Measurements from ENCODE around the gene NNT. TPM values are rescaled to one million over a fixed set of nuclear protein-coding genes. Genes with fewer than 3 reads are reported as not detected.
A peak's percentile ranks its signal among the peaks of the same experiment; 100 is the strongest.
"Not testable (repeated sequence)": the region's sequence is repeated elsewhere in the genome, so short reads cannot be mapped to it uniquely, and the experiment has no call there.

The NNT gene
- total and polyA plus RNA-seq, 4 donors = 13.9 to 69.4 (median 37.0) TPM

DNA sequence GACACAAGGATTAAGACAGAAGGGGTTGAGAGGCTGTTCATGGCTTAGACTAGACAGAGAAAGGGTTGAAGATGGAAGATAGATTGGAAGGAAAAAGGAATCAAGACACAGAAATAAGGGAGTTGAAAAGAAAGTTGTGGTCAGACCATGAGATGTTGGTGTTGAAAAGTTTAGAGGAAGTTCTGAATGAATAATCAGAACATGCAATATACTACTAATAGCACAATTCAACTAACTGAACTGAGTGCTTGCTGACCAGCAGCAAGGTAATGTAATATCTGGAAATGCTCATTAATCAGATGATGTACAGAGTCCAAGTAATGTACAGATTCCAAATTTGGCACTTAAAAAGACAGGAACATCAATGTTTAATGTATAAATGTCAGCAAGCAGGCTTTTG, 10.6 kb upstream of the NNT start:
- Histone ChIP-seq H3K9me3 (ENCODE audit: control insufficient read depth, low read length) (no peaks in the 10 kb centered on the region), H3K27ac (ENCODE audit: low read depth in 1 of 2, low read length in 2 of 2) (no peak overlapping the region), H3K4me1 (ENCODE audit: control insufficient read depth in 1 of 2, insufficient read depth in 2 of 2, low read length in 2 of 2) (no peaks in the 10 kb centered on the region), H3K27me3 (ENCODE audit: control insufficient read depth in 1 of 2, insufficient read depth in 2 of 2, low read length in 1 of 2) (no peaks in the 10 kb centered on the region), H3K36me3 (ENCODE audit: control insufficient read depth in 1 of 2, insufficient read depth in 2 of 2, low read length in 1 of 2) (no peaks in the 10 kb centered on the region), H3K4me3 (ENCODE audit: low read length in 2 of 2) (no peak overlapping the region)
- intact Hi-C loops (cut with DNase I) = no loop called here
- DNase-seq = no peak
- no peak for ATAC-seq (ENCODE audit: low FRiP score)

DNA sequence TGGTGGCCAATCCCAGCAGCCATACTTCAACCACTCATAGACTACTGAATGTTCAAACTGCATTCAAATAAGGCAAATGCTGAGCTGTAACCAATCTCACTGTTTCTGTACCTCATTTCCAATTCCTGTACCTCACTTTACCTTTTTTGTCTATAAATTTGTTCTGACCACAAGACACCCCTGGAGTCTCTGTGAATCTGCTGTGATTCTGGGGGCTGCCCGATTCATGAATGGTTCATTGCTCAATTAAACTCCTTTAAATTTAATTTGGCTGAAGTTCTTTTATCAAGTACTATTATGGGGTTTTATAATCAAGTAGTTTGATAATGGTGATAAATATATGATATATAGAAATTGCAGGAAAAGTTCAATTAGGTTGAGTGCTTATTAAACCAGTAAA, 4.1 kb upstream of the NNT start:
- H3K27ac ChIP-seq (ENCODE audit: low read depth in 1 of 2, low read length in 2 of 2); ATAC-seq (ENCODE audit: low FRiP score); H3K36me3 ChIP-seq (ENCODE audit: control insufficient read depth in 1 of 2, insufficient read depth in 2 of 2, low read length in 1 of 2); H3K27me3 ChIP-seq (ENCODE audit: control insufficient read depth in 1 of 2, insufficient read depth in 2 of 2, low read length in 1 of 2); DNase-seq; H3K4me3 ChIP-seq (ENCODE audit: low read length in 2 of 2); H3K9me3 ChIP-seq (ENCODE audit: control insufficient read depth, low read length); H3K4me1 ChIP-seq (ENCODE audit: control insufficient read depth in 1 of 2, insufficient read depth in 2 of 2, low read length in 2 of 2); intact Hi-C loops (cut with DNase I): not testable (repeated sequence)
- 98 to 100% methylated on average over 1 of the region's 1 CpG for WGBS, 2 donors

DNA sequence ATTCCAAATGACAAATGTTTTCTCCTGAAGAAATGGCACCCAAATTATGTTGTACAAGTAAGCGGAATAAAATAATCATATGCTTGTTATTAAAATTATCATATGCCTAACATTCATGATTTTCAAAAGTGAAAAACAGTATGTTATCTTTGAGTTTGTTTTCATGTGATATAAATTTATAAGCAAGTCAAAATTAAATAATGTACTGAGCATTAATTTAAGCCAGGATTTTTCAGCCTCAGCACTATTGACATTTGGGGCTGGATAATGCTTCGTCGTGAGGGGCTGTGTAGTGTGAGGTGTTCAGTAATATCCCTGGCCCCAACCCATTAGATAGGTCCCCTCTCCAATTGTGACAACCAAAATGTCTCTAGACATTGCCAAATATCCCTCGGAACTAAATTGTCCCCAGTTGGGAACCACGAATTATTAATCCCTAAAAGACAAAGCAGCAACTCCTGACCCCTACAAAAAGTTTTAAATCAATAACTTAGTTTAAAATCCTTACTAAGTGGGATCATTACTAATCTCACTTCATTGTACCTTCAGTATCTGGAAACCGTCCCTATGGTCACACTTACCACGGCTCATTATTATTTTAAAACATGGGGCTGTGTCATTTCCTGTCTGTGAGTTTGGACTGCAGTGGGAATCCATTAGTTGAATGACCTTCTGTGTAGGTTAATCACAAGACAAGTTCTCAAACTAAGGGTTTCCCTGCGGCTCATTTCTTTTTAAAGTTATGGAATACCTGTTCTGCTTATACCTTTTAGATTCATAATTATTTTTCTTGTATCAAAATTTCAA, 1.3 kb upstream of the NNT start:
- ATAC-seq (ENCODE audit: low FRiP score) (no peak), DNase-seq (no peak)
- peaks cover 0 to 5% of the 10 kb centered on the region in 2 donors for H3K4me1 ChIP-seq (ENCODE audit: control insufficient read depth in 1 of 2, insufficient read depth in 2 of 2, low read length in 2 of 2)
- intact Hi-C loops (cut with DNase I) = loop anchor here (2.0 to 5.0 kb wide), 2 partner anchors 45 to 289 kb away; partner anchors contain the start of genes PAIP1 (in 2 of the 2) and HMGCS1 (in 1 of the 2)
- no peaks in the 10 kb centered on the region for H3K27me3 ChIP-seq (ENCODE audit: control insufficient read depth in 1 of 2, insufficient read depth in 2 of 2, low read length in 1 of 2)
- peak overlapping the region in 1 of 2 donors; percentile 66 for H3K27ac ChIP-seq (ENCODE audit: low read depth in 1 of 2, low read length in 2 of 2)
- no peaks in the 10 kb centered on the region for H3K9me3 ChIP-seq (ENCODE audit: control insufficient read depth, low read length)
- H3K36me3 ChIP-seq (ENCODE audit: control insufficient read depth in 1 of 2, insufficient read depth in 2 of 2, low read length in 1 of 2) = no peaks in the 10 kb centered on the region
- H3K4me3 ChIP-seq (ENCODE audit: low read length in 2 of 2) = peak overlapping the region; percentile 51 to 66
- WGBS, 2 donors = 44 to 47% methylated on average over 8 of the region's 8 CpGs

GRCh38 chr5:43603344-43604217, 601 bp downstream of the NNT start:
- 0 to 1% methylated on average over 49 of the region's 49 CpGs for WGBS, 2 donors
- intact Hi-C loops (cut with DNase I) = loop anchor here (2.0 to 5.0 kb wide), 2 partner anchors 47 to 291 kb away; partner anchors contain the start of genes PAIP1 (in 2 of the 2) and HMGCS1 (in 1 of the 2)
- Histone ChIP-seq H3K4me1 (ENCODE audit: control insufficient read depth in 1 of 2, insufficient read depth in 2 of 2, low read length in 2 of 2) (peaks cover 0 to 5% of the 10 kb centered on the region in 2 donors), H3K27me3 (ENCODE audit: control insufficient read depth in 1 of 2, insufficient read depth in 2 of 2, low read length in 1 of 2) (no peaks in the 10 kb centered on the region), H3K9me3 (ENCODE audit: control insufficient read depth, low read length) (no peaks in the 10 kb centered on the region), H3K27ac (ENCODE audit: low read depth in 1 of 2, low read length in 2 of 2) (peak overlapping the region; percentile 19 to 60), H3K4me3 (ENCODE audit: low read length in 2 of 2) (peak overlapping the region; percentile 51 to 66), H3K36me3 (ENCODE audit: control insufficient read depth in 1 of 2, insufficient read depth in 2 of 2, low read length in 1 of 2) (no peaks in the 10 kb centered on the region)
- DNase-seq (peak; percentile 80 to 89), ATAC-seq (ENCODE audit: low FRiP score) (peak; percentile 81)

- Histone ChIP-seq H3K4me1 (ENCODE audit: control insufficient read depth in 1 of 2, insufficient read depth in 2 of 2, low read length in 2 of 2) (peaks cover under 1 to 5% of the 10 kb centered on the region in 2 donors), H3K27ac (ENCODE audit: low read depth in 1 of 2, low read length in 2 of 2) (no peak overlapping the region), H3K27me3 (ENCODE audit: control insufficient read depth in 1 of 2, insufficient read depth in 2 of 2, low read length in 1 of 2) (no peaks in the 10 kb centered on the region), H3K4me3 (ENCODE audit: low read length in 2 of 2) (no peak overlapping the region), H3K9me3 (ENCODE audit: control insufficient read depth, low read length) (no peaks in the 10 kb centered on the region), H3K36me3 (ENCODE audit: control insufficient read depth in 1 of 2, insufficient read depth in 2 of 2, low read length in 1 of 2) (no peaks in the 10 kb centered on the region)
- intact Hi-C loops (cut with DNase I) = loop anchor here in 1 of 2 donors (5.0 kb wide), 1 partner anchor 292 kb away; the partner anchor contains the start of gene HMGCS1
- ATAC-seq (ENCODE audit: low FRiP score) (no peak), DNase-seq (no peak)
- WGBS, 2 donors = 90 to 94% methylated on average over 4 of the region's 4 CpGs
Observed at GRCh38 chr5:43604699-43605098, 1.7 kb downstream of the NNT start.

GRCh38 chr5:43606351-43606750, 3.4 kb downstream of the NNT start:
- ATAC-seq (ENCODE audit: low FRiP score) (no peak), DNase-seq (no peak)
- H3K27ac ChIP-seq (ENCODE audit: low read depth in 1 of 2, low read length in 2 of 2) = no peak overlapping the region
- no peaks in the 10 kb centered on the region for H3K27me3 ChIP-seq (ENCODE audit: control insufficient read depth in 1 of 2, insufficient read depth in 2 of 2, low read length in 1 of 2)
- peaks cover 2 to 5% of the 10 kb centered on the region in 2 donors for H3K4me1 ChIP-seq (ENCODE audit: control insufficient read depth in 1 of 2, insufficient read depth in 2 of 2, low read length in 2 of 2)
- H3K9me3 ChIP-seq (ENCODE audit: control insufficient read depth, low read length) = no peaks in the 10 kb centered on the region
- H3K36me3 ChIP-seq (ENCODE audit: control insufficient read depth in 1 of 2, insufficient read depth in 2 of 2, low read length in 1 of 2) = peaks cover 0 to 2% of the 10 kb centered on the region in 2 donors
- intact Hi-C loops (cut with DNase I) = no loop called here
- whole genome bisulfite sequencing, 2 donors = 62 to 67% methylated on average over 3 of the region's 3 CpGs
- no peak overlapping the region for H3K4me3 ChIP-seq (ENCODE audit: low read length in 2 of 2)

DNA sequence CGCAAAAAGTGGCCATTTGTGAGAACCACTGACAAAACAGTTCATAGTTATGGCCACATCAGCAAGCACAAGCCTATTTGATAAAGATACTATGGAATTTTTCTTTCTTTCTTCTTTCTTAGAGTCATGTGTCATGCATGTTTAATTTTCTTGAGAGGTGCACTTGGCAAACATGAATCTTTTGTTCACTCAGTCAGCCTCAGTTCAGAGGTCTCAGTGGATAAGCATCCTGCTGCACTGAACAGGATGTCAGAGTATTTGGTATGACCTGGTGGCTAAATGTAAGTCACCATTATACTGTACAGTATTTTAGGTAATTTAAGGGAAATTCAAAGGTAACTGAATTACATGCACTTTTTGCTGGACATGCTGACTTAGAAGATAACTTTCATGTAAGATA, 5.4 kb downstream of the NNT start:
- intact Hi-C loops (cut with DNase I) = no loop called here
- H3K4me1 ChIP-seq (ENCODE audit: control insufficient read depth in 1 of 2, insufficient read depth in 2 of 2, low read length in 2 of 2) = peaks cover 0 to 2% of the 10 kb centered on the region in 2 donors
- no peaks in the 10 kb centered on the region for H3K9me3 ChIP-seq (ENCODE audit: control insufficient read depth, low read length)
- DNase-seq = no peak
- WGBS, 2 donors = 83 to 92% methylated on average over 1 of the region's 1 CpG
- H3K36me3 ChIP-seq (ENCODE audit: control insufficient read depth in 1 of 2, insufficient read depth in 2 of 2, low read length in 1 of 2) = peaks cover 0 to 5% of the 10 kb centered on the region in 2 donors
- H3K4me3 ChIP-seq (ENCODE audit: low read length in 2 of 2) = no peak overlapping the region
- no peaks in the 10 kb centered on the region for H3K27me3 ChIP-seq (ENCODE audit: control insufficient read depth in 1 of 2, insufficient read depth in 2 of 2, low read length in 1 of 2)
- no peak for ATAC-seq (ENCODE audit: low FRiP score)
- no peak overlapping the region for H3K27ac ChIP-seq (ENCODE audit: low read depth in 1 of 2, low read length in 2 of 2)

- Histone ChIP-seq H3K4me3 (ENCODE audit: low read length in 2 of 2) (no peak overlapping the region), H3K9me3 (ENCODE audit: control insufficient read depth, low read length) (no peaks in the 10 kb centered on the region), H3K36me3 (ENCODE audit: control insufficient read depth in 1 of 2, insufficient read depth in 2 of 2, low read length in 1 of 2) (peaks cover 0 to 5% of the 10 kb centered on the region in 2 donors), H3K4me1 (ENCODE audit: control insufficient read depth in 1 of 2, insufficient read depth in 2 of 2, low read length in 2 of 2) (peaks cover 0 to 2% of the 10 kb centered on the region in 2 donors), H3K27me3 (ENCODE audit: control insufficient read depth in 1 of 2, insufficient read depth in 2 of 2, low read length in 1 of 2) (no peaks in the 10 kb centered on the region), H3K27ac (ENCODE audit: low read depth in 1 of 2, low read length in 2 of 2) (no peak overlapping the region)
- no peak for DNase-seq
- intact Hi-C loops (cut with DNase I) = no loop called here
- 92 to 93% methylated on average over 1 of the region's 1 CpG for WGBS, 2 donors
- ATAC-seq (ENCODE audit: low FRiP score) = no peak
Observed at GRCh38 chr5:43609752-43610151, 6.8 kb downstream of the NNT start.

All from aorta (tissue), 5 donors.